ENCODE measurements around the gene NUP93.
A peak's percentile ranks its signal among the peaks of the same experiment; 100 is the strongest.

Gene NUP93

DNA sequence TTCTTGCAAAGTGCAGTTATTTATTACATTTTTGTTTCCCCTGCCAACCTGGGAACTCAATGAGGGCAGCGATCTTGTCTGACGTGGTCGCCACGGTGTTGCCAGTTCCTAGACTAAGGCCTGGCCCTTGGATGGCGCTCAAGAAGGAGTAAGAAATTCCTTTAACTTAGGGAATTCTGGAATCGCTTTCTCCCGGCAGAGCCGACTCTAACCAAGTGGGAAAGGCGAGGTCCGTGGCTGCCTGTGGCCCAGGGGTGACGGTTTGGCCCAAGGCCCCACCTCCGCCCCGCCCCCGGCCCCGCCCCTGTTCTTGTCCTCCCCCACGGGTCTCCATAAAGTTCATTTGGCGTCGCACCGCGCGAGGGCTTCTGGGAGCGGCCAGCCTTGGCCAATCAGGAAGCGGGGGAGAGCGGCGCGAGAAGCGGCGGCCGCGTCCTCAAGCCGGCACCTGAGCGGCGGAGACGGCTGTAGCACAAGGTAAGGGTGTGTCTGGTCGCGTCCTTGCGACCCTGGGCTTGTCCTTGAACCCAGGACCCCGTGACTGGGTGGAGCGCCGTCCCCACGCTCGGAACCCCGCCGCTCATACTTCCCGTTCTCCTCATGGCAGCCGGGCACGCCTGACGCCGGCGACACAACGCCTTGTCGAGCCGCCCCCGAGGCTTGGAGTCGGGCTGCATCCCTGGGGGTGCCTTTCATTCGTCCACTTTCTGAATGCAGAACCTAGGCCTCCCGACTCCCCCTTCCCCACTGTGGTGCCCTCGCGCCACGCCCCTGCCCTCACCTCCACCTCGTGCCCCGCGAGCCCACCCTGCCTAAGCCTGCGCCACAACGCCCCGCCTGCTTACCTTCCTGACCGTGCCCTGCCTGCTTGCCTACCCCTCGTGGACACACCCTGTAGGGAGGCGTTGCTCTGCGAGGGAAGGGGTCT lies at the start of gene NUP93:
NUP93 (plus strand) TSS at position 395 of the 928 bp plus-strand sequence. CDS start 18,119 bp downstream, outside the sequence.
- DNase-seq (ENCODE audit: low read depth): peak; percentile 94

DNA sequence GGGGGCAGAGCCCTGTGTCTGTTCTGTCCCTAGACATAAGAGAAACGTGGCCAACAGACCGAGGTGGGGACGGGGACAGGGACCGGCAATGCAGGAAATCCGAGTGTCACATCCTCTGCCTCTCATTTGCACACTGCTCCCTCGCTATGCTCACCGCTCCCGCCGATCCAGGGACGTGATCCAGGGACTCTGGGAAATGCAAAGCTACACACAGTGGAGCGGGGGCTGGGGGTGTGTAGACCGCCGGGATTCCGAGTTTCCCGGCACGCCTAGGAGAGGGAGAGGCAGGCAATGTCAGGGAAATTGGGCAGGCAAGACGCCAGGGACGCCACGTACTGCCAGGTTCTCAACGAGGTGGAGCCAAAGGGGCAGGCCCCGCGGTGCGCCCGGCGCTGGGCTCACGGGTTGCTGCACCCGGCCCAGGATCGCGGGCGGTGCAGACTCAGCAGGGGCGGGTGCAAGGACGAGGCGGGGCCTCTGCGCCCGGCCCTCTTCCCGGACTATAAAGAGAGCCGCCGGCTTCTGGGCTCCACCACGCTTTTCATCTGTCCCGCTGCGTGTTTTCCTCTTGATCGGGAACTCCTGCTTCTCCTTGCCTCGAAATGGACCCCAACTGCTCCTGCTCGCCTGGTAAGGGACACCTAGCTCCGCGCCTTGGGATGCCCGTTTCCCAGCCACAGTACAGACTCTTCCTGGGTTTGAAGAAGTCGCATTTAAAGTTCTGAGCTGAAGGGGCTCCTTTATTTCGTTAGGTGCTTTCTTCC lies 47.8 kb upstream of the NUP93 start, which contains the start of gene MT1X:
MT1X (plus strand) TSS at position 532 of the 764 bp plus-strand sequence; CDS start at position 603, 71 bp downstream.
- DNase-seq (ENCODE audit: low read depth): peak; percentile 91

DNA sequence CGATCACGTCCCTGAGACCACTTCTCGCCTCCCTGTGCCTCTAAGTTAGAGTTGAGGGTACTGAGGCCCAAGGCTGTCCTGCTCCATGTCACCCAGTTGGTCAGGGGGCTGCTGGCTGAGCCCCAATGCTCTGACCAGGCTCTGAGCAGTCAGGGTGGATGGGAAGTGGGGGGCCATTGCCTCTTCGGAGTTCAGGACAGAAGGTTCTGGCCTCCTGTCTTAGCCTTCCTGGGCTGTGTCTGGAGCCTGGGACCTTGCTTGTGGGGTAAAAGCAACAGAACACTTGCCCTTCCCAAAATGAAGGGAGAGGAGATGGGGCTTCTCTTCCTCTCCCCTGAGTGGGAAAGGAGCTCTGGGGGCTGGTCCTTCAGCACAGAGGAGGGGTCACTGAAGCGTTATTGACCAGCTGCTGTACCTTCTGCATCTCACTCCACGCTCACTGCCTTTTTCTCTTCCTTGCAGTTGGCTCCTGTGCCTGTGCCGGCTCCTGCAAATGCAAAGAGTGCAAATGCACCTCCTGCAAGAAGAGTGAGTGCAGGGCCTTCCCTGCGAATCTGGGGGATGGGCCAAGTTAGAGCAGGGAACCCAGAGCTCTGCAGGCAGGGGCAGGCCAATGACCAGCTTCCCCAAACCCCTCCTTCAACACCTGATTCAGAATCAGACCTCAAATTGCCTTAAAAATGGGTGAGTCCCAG lies 47.1 kb upstream of the NUP93 start:
- DNase-seq (ENCODE audit: low read depth): no peak

DNA sequence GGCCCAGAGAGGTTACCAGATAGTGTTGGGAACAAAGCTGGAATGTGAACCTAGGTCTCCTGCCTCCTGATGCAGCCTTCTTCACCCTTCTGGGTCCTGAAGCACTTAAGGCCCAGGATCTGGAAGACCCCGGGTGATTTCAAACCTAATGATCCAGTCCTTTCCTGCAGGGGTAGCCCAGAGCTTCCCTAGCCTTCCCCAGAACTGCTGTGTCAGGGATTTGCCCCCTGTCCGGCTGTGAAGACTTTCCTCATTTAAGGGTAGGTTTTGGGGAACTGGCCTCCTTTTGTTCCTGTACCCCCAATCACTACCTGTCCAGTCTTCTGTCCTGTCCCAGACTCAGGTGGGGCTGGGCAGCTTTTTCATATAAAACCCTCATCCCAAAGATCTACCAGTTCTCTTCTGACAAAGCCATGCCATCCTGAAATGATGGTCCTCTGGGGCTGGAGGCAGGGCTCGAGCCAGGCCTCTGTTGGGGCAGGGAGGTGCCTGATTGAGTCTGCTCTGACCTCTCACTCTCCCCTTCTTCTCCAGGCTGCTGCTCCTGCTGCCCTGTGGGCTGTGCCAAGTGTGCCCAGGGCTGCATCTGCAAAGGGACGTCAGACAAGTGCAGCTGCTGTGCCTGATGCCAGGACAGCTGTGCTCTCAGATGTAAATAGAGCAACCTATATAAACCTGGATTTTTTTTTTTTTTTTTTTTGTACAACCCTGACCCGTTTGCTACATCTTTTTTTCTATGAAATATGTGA lies 46.3 kb upstream of the NUP93 start:
- DNase-seq (ENCODE audit: low read depth): no peak

DNA sequence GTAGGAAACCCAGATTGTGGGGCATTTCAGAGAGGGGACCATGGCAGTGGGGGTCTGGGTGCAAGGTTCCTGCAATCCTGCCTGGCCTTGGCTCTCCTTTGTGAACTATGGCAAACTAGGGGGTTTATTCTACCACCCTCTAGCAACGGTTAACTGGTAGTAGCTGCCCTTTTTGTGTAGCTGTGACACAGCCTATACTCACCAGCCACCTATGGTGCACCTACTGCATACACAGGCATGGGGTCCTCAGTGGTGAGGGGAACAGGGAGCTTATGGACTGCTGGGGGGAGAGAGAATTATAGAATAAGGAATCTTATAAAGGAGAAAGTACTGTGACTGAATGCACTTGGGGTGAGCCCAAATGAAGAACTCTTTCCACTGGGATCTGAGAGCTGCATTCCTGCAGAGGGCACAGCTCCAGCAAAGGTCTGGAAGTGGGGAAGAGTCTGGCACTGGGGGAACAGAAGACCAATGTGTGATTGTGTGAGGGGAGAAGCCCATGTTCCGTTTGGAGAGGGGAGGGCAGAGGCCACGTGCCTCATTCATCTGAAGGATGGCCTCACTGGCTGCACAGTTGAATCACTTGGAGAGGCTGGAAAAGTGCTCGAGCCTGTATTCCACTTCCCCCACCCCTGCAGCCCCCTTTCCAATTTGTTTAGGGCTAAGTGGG lies 45.5 kb upstream of the NUP93 start:
- DNase-seq (ENCODE audit: low read depth): no peak

DNA sequence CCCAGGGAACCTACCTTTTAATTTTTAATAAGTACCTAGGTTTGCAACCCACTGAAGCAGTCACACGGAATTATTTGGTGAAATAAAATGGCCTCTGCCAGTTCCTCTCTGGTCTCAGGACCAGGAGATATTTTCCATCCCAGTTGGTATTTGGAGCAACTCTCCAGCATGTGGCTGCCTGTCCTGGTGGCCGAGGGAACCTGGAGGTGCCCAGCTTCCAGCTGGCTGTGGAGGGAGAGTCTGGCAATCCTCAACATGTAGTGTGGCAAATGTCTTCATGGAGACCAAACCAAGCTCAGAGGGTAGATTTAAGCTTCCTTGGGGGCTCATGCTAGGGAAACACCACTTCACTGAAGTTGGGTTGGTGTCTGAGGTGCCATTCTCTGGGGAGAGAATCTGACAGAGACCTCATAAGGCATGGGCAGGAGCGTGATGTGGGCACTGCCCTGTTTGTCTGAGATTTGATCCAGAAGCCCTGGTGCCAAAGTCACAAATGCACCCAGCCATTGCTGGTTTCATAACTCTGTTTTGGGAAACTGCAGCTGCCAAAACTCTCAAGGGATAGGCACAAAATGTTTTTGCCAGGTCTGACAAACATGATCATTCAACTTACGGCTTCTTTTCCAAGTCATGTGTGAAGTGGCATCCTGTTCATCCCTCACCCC lies 44.9 kb upstream of the NUP93 start:
- DNase-seq (ENCODE audit: low read depth): no peak

DNA sequence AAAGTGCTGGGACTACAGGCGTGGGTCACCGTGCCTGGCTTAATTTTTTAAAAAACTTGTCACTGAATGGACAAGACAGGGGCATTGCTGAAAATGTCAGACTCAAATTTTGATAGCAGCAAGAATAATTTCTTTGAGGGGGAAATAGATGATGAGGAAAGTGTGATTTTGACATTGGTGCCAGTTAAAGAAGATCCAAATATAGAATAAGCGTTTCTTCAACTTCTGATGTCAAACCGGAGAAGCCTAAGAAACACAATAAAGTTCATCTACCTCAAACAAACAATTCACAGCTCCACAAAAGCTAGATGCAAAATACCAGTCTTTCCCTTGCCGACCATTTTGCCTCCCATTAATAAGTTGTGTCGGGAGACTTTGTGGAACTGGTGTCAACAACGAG lies 43.2 kb upstream of the NUP93 start:
- no peak for DNase-seq (ENCODE audit: low read depth)

DNA sequence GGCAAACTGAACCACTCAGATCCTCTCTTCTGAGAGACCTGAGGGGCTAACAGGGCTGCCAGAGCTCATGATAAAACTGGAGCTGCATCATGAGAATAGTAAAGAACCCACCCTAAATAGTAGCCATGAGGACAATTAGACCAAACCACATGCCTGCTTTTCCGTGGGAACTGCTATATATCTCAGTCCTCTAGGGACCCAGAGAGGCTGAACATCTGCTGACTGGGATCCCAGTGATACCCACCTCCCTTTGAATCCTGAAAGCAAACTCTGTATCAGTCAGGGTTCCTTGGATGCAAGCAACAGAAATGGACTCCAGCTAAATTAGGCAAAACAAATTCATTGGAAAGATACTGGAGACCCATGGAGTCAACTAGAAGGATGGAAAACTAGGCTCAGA lies 41.2 kb upstream of the NUP93 start:
- no peak for DNase-seq (ENCODE audit: low read depth)

DNA sequence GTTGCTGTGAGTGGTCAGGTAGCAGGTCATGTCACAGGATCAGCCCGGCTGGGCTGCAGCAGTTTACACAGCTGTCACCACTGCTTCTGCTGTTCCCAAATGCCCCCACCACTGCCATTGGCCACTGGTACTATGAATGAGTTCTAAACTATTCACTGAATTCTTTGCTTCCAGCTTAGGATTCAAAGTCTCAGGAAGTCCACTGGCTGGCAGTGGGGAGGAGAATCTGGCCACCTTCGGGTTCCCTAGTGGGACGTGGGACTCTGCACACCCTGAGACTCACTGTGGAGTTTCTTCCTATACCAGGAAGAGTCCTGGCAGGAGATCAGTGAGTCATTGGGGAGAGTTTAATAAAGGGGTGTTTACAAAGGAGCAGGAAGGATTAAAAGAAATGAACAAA lies 40.8 kb upstream of the NUP93 start:
- peak; percentile 38 for DNase-seq (ENCODE audit: low read depth)

DNA sequence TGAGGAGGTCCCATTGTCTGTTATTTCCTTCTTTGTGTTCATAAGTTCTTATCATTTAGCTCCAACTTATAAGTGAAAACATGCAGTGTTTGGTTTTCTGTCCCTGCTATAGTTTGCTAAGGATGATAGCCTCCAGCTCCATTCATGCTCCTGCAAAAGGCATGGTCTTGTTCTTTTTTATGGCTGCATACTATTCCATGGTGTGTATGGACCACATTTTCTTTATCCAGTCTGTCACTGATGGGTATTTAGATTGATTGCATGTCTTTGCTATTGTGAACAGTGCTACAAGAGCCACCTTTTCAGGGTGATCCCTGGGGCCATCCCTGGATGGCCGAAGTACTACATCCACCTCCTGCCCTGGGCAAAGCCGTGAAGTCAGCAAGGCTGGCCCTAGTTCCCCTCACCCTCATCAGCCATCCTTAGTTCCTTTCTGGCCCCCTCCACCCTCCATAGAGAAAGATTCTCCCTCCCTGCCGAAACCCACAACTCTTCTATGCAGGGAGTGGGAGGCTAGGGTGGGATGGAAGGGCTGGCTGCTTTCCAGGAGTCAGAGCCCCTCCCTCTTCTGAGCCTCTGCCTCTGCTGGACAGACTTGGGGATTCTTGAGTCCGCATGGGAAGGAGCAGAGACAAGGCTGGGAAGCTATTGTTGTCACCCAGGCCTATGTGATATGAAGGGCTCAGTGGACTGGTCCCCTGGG lies 39.4 kb upstream of the NUP93 start:
- DNase-seq (ENCODE audit: low read depth): no peak

DNA sequence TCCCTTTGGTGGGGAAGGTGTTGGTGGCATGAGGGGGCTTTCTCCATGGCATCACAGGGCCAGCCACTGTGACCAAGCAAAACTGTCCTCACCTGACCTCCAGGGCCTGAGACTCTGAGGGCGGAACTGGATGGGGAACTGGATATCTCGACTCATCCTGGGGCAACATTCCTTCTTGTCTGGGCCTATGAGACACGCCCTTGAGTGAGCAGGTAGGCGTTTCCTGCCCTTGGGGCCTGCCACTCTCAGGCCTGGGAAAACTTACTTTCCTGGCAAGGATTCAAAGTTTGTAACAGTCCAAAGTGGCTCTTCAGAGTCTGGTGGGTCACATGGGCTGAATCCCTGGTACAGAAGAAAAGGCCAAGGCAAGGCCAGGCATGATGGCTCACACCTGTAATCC lies 38.0 kb upstream of the NUP93 start:
- DNase-seq (ENCODE audit: low read depth): peak; percentile 61

DNA sequence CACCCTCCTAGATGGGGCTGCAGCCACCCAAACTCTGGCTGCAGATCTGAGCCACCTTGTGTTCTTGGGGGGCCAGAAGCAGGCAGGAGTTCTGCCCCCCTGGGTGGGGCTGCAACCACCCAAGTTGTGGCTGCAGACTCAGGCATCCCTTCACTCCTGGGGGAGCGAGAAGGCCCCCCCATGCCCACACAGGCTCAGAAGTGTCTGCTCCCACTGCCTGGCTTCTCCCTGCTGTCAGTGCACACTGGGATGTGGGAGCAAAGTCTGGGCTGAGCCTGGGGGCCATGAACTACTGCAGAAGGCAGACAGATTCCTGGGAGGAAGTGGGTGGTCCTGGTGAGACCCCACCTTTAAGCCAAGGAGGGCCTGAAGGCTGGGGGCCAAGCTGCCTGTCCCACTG lies 34.7 kb upstream of the NUP93 start:
- no peak for DNase-seq (ENCODE audit: low read depth)

DNA sequence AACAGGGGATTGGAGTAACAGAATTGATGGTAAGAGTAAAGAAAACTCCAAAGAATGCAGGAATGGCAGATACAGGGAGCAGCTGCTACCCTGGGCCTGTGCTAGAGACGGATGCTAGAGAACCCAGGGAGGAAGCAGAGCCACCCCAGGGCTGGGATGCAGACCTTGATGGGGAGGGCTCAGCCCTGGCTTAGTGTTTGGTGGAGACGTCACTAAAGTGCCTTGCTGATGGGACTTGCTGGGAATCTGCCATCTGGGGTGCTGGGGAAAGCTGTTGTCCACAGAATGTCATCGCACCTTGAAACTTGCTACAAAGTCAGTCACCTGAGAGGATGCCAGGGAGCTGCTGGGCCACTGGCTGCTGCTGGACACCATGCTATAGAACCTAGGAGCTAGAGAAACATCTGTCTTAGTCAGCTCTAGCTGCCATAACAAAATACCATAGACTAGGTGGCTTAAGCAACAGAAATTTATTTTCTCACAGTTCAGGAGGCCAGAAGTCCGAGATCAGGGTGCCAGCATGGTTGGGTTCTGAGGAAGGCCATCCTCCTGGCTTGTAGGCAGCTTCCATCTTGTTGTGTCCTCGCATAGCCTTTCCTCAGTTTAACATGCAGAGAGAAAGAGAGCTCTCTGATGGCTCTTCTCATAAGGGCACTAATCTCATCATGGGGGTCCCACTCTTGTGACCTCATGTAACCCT lies 32.3 kb upstream of the NUP93 start:
- DNase-seq (ENCODE audit: low read depth): no peak

DNA sequence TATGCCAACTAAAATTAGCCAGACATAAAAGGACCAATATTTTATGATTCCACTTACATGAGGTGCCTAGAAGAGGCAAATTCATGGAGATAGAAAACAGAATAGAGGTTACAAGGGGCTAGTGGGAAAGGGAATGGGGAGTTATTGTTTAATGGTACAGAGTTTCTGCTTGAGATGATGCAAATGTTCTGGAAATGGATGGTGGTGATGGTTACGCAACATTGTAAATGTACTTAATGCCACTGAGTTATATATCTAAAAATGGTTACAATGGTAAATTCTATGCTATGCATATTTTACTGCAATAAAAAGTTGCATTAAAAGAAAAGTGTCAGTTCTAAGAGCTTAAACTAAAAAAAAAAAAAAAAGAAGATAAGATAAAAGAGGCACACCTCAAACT lies 29.7 kb upstream of the NUP93 start:
- no peak for DNase-seq (ENCODE audit: low read depth)

DNA sequence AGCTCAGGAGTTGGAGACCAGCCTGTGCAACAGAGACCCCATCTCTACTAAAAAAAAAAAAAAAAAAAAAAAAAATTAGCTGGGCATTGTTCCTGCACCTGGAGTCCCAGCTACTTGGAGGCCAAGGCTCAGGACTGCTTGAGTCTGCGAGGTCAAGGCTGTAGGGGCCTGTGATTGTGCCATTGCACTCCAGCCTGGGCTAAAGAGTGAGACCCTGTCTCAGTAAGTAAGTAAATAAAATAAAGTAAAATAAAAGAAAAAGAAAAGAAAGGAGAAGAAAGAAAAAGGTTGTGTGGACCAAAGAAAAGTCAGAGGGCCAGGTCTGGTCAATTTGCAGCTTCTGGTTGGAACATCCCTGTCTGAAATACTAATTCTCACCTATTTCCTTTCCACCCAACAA lies 29.3 kb upstream of the NUP93 start:
- DNase-seq (ENCODE audit: low read depth): no peak

DNA sequence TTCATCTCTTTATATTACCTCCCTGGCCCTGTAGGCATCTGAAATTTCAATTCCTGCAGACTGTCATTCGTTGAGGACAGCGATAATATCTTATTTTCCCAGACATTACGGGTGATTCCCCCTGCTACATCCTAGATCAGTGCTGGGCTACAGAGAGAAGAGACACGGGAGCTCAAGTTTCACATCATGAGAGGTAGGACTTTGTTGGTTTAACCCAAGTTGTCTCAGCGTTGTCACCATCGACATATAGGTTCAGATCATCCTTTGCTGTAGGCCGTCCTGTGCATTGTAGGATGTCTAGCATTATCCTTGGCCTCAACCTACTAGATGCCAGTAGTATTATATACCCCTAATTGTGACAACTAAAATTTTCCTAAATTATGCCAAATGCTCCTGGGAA lies 28.4 kb upstream of the NUP93 start:
- no peak for DNase-seq (ENCODE audit: low read depth)

DNA sequence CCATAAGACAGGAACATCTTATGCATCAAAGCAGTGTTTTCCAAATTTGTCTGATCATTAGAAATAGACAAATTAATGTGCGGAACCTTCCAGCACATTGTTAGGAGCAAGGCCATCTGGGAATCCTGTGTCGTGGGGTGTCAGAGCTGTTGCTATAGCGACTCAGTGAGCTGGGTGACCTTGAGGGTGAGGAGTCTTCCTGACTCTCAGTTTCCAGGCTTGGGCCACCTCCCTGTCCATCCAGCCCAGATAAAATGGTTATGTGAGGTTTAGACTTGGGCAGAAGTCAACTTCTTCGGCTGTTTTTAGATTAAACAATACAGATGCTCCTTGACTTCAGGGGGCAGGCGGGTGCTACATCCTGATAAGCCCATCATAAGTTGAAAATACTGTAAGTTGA lies 27.1 kb upstream of the NUP93 start:
- DNase-seq (ENCODE audit: low read depth): no peak

DNA sequence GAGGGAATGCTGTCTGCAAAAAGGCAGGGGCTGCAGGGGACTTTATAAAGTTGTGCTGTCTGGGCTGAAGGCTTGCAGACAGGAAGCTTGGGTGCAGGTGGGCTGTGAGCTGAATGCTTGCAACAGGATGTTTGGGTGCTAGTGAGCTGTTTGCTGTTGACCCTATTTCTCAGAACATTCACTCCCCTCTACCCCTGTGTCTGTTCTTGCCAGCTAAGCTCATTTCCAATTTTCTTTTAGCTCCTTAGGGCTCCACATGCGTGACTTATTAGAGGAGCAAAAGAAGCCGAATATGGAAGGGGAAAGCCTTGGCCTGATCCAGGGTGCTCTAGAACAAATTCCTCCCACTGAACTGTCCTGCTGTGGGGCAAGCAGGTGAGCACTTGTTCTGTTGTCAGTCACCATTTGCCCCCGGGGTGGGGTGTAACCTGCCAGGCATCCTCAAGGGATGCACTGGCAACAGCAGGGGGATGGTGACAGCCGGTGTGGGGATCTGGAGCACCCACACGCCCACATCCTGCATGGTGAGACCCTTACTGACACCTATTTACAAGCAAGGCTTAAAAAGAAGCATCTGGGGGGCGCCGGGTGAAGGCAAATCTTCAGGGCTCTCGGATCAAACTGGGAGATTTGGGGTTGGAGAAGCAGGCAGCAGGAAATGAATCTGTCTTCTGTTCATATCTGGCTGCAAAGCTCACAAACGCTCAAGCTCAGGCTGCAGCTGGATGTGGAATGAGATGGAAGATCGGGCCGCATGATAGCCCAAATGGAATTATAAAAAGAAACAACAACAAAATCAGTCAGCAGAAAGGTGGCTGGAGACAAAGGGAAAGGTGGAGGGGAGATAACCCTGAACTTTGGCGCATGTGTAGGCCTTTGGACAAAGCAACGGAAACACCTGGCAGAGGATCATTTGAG lies 21.1 kb upstream of the NUP93 start:
- DNase-seq (ENCODE audit: low read depth): no peak
